ENCODE data around the gene SIRPB1.
"Not testable (repeated sequence)": the region's sequence is repeated elsewhere in the genome, so short reads cannot be mapped to it uniquely, and the experiment has no call there.

The SIRPB1 gene

GRCh38 chr20:1600736-1601135 is 19.1 kb downstream of the SIRPB1 start:
- no peak for DNase-seq (ENCODE audit: low read depth in 4 of 4, low spot score in 1 of 4)

- DNase-seq (ENCODE audit: low read depth in 4 of 4, low spot score in 1 of 4): no peak
These were observed 24.5 kb downstream of the SIRPB1 start for GRCh38 chr20:1595333-1595732.

- no peak for DNase-seq (ENCODE audit: low read depth in 4 of 4, low spot score in 1 of 4)
These were observed 31.0 kb downstream of the SIRPB1 start for GRCh38 chr20:1588533-1589460.

- DNase-seq (ENCODE audit: low read depth in 4 of 4, low spot score in 1 of 4): no peak
These were observed 31.9 kb downstream of the SIRPB1 start for GRCh38 chr20:1587781-1588532.

DNA sequence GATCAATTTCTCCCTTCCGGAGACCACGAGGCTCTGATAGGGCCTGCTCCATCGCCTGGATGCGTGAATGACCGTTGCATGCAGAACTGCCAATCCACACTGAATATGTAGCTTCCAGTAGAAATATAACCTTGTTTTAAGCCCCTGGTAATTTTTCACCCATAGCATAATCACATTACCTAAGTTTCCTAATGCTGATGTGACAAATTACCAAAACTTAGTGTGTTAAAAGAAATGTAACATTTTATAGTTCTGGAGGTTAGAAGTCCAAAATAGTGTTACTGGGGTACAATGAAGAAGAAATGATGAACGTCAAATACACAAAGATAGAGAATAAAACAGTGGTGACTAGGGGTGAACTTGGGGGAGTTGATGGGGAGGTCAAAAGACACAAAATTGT is 40.3 kb downstream of the SIRPB1 start:
- DNase-seq (ENCODE audit: low read depth in 4 of 4, low spot score in 1 of 4): no peak

DNA sequence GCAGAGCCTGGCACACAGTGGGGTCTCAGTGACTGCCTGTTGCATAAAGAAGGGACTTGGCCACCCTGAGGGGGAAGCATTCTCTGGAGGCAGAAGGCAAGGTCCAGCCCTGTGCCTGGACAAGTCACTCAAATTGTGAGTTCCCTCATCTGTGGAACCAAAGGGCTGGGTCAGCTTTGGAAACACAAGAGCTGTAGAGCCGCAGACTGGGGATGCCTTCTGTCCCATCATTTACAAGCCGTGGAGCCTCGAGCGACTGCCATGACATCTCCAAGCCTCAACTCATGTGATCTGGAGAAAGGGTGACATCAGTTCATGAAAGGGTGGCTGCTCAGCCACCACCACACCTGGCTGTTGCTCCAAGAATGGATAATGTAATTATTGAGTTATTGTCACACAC is 41.9 kb downstream of the SIRPB1 start:
- no peak for DNase-seq (ENCODE audit: low read depth in 4 of 4, low spot score in 1 of 4)

GRCh38 chr20:1577313-1577712 is 42.5 kb downstream of the SIRPB1 start:
- DNase-seq (ENCODE audit: low read depth in 4 of 4, low spot score in 1 of 4): not testable (repeated sequence)

GRCh38 chr20:1576641-1577040 is 43.2 kb downstream of the SIRPB1 start:
- no peak for DNase-seq (ENCODE audit: low read depth in 4 of 4, low spot score in 1 of 4)

DNA sequence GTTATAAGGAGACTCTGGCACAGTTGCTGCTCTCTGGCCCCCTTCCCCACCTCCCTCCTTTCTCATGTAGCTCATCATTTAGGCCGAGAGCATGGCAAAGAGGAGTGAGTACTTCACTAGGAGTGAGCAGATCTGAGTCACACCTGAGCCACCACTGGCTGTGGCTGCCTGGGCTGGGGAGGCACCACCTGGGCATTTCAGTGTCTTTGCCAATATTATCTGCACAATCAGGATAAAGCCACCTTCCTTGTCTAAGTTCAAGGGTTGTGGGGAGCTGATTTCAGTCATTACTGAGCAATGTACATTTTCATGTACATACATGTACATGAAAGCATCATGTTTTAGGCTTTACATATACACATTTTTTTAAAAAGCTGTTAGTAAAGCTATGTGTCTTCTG is 43.8 kb downstream of the SIRPB1 start:
- DNase-seq (ENCODE audit: low read depth in 4 of 4, low spot score in 1 of 4): not testable (repeated sequence)

GRCh38 chr20:1571583-1571982 is 48.2 kb downstream of the SIRPB1 start:
- DNase-seq (ENCODE audit: low read depth in 4 of 4, low spot score in 1 of 4): not testable (repeated sequence)
